AG10803 (cell line): Measurements from ENCODE around the gene MAD2L1.

Experiments used
- DNase-seq: peaks from one replicate; pipeline ENCODE4 v3.0.0; 2010; ENCODE audit warnings: low read depth
- H3K4me3 ChIP-seq: 2 replicates; pipeline ENCODE4 v1.5.1; 2011; ENCODE audit warnings: mild to moderate bottlenecking, low read length, control low read depth
- TF ChIP-seq, protein P1 (sequence below): conservative IDR thresholded peaks from 2 replicates; pipeline ENCODE4 v1.5.1; 2011; ENCODE audit warnings: mild to moderate bottlenecking, low read length, control low read depth, inconsistent platforms

Gene MAD2L1

DNA sequence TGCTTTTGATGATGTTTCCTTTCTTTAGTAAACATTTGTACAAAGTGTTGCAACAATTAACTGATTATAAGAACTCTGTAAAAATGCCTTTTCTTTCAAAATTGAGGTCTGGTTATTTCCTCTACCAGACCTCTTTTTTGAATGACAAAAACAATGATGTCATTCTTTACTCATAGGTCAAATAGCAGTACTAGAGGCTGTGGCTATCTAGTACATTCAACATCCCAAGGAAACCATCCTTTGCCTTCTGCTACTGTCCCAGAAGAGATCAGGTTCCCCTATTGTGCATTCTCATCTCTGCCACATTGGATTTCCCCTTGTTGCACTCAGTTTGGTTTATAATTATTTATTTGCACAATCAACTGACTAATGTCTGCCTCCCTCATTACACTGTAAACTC is 19.1 kb upstream of the MAD2L1 start:
- no peak for DNase-seq

DNA sequence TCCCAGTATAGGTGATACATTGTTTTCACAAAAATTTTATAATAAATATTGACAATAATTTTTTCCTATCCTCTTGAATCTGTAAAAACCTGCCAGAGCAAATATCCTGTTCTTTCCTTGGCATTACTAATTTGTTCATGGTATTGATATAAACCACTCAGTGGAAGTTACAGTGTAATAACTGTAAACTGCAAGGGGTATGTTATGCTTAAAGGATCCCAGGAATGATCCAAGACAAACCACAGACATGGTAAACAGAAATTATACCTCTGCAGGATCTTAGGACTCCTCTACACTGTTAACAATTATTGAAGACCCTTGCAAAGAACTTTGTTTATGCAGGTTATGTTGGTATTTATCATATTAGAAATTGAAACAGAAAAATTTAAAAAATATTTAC is 17.7 kb upstream of the MAD2L1 start:
- no peak for DNase-seq
- no peak overlapping the region for H3K4me3 ChIP-seq
- TF ChIP-seq, protein P1, sequence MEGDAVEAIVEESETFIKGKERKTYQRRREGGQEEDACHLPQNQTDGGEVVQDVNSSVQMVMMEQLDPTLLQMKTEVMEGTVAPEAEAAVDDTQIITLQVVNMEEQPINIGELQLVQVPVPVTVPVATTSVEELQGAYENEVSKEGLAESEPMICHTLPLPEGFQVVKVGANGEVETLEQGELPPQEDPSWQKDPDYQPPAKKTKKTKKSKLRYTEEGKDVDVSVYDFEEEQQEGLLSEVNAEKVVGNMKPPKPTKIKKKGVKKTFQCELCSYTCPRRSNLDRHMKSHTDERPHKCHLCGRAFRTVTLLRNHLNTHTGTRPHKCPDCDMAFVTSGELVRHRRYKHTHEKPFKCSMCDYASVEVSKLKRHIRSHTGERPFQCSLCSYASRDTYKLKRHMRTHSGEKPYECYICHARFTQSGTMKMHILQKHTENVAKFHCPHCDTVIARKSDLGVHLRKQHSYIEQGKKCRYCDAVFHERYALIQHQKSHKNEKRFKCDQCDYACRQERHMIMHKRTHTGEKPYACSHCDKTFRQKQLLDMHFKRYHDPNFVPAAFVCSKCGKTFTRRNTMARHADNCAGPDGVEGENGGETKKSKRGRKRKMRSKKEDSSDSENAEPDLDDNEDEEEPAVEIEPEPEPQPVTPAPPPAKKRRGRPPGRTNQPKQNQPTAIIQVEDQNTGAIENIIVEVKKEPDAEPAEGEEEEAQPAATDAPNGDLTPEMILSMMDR = no peak

More for the DNA sequence above, 19.1 kb upstream of the MAD2L1 start:
- no peak overlapping the region for H3K4me3 ChIP-seq
- TF ChIP-seq, protein P1 = no peak

DNA sequence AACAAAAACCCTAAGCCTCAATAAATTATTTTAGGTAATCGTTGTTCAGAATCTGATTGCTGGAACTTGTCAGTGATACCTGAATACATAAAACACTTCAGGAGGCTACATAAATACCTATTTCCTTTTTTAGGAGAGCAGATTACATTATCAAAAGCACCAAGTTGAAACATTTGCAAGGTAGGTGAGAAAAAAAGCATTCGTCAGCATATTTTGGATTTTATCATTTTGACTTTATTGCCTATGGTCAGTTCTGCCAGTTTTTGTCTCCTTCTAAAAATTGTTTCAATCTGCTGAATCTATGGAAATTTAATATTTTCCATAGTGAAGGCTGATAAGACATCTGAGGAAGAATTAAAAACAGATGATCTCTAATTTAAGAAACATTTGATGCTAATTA is 16.5 kb upstream of the MAD2L1 start:
- no peak for DNase-seq
- TF ChIP-seq, protein P1 = no peak
- no peak overlapping the region for H3K4me3 ChIP-seq

DNA sequence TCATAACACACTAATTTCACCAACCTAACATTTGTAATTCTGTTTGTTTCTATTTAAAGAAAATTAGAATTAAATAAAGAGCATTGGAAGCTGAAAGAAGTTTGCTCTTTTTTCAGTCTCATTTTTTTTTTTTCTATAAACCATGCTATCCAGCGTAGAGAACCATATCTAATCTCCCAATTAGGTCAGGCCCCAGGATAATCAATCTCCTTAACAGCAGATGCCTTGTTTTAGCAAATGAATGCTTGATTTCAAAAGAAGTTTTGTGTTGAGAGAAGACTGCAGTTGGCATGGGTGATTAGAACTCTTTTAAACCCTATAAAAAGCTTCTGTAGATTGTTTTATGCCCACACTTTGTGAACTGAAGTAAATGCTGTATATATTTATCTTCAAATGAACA is 15.6 kb upstream of the MAD2L1 start:
- H3K4me3 ChIP-seq = no peak overlapping the region
- DNase-seq = no peak
- TF ChIP-seq, protein P1 = no peak

DNA sequence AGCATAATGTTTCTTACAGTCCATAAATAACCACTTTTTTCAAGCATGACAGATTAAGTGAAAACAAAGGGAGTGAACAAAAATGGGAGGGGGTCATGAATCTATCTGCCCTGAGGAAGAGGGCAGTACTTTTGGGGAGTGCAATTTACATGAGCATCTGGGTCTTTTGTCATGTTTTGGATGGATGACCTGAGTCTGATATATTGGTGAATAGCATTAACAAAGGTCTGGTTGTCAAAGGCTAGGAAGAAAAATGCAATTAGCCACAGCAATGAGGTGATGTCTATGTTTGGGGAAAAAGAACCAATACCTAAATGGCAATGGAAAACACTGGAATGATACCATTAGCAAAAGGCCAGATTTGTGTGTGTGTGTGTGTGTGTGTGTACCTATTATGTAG is 15.1 kb upstream of the MAD2L1 start:
- TF ChIP-seq, protein P1 = no peak
- no peak overlapping the region for H3K4me3 ChIP-seq
- no peak for DNase-seq

DNA sequence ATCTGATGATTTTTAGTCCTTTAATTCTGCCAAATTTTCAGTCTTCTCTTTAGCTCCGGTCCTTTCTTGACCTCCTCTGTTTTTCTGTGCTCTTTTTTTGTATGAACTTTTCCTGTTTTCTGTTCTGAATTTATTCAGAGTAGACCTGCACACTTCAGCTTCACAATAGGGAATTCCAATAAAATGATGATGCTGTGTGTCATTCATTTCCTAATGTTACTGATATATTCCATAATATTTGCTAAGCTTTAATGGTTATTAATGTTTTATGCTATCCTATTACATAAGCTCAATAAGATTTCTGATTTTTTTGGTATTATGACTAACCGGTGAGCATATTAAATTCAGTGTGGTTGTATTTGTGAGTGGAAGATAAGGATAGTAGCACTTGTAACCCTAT is 13.9 kb upstream of the MAD2L1 start:
- TF ChIP-seq, protein P1 = no peak
- DNase-seq = no peak
- H3K4me3 ChIP-seq = no peak overlapping the region

DNA sequence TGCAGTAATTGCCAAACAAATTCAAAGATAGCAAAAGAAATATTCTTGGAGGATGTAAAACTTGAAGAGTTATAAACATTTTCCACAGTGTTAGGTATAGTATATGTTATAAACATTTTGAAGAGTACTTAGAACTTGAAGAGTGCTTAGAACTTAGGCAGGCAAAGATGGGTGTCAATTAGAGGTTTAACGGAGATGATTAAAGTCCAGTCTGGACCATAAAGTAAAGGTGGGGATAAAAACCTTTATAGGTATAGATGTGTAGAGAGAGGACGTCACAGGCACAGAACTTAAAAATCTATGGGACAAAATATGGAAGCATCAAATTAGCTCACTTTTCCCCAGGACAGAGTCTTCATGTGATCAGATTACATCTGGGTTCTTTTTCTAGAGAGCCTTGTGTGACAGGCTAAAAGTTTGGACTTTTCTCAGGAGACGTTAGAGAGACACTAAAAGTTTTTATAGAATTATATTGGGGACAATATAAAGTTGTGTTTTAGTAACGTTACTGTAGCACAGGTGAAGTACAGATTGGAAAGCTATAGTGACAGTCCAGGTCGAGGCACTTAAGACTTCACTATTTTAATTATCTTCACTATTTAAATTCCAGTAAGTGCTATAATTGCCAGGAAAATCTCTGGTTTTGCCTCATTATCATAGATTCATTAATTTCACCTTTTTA is 13.3 kb upstream of the MAD2L1 start:
- DNase-seq = no peak
- H3K4me3 ChIP-seq = no peak overlapping the region
- TF ChIP-seq, protein P1 = no peak
